Measurements from ENCODE around the gene FNDC3B.
A peak's percentile ranks its signal among the peaks of the same experiment; 100 is the strongest.

FNDC3B gene

GRCh38 chr3:172132159-172132586, 92.8 kb downstream of the FNDC3B start:
- TF ChIP-seq ZNF600 (tag by site-specific recombination; IDR thresholded peaks at IDR 0.05) (0 out of 2 replicates have a peak, but pooled peaks have one; percentile 49), ZNF341 (tag by site-specific recombination; IDR thresholded peaks at IDR 0.05; ENCODE audit: low read depth) (no peak)
- H3K9me3 ChIP-seq (ENCODE audit: control insufficient read depth, insufficient read depth, low read depth, low read length), result no peaks in the 10 kb centered on the region
- no peaks in the 10 kb centered on the region for H3K36me3 ChIP-seq (ENCODE audit: control insufficient read depth in 2 of 2, insufficient read depth in 1 of 2, low read length in 2 of 2)
- H3K4me1 ChIP-seq (ENCODE audit: control insufficient read depth, insufficient read depth, low read length), result peaks cover 5% of the 10 kb centered on the region
- CTCF ChIA-PET, result interaction anchor here (0.6 kb wide), 1 partner anchor 543 kb away, joined by 3 read pairs; no protein-coding TSS in a partner anchor
- POLR2A ChIA-PET, result no interaction called here
- no peak overlapping the region for H3K27ac ChIP-seq (ENCODE audit: extremely low read depth, low read depth, low read length)
- no peak overlapping the region for H3K4me3 ChIP-seq (ENCODE audit: low read depth, low read length)

GRCh38 chr3:172132721-172133311, 93.4 kb downstream of the FNDC3B start:
- TF ChIP-seq PRDM6 (tag by site-specific recombination; IDR thresholded peaks at IDR 0.05) (peak; percentile 75), PRDM1 (tag by site-specific recombination; IDR thresholded peaks at IDR 0.05) (peak; percentile 29; the same call in 1 of the 2 replicates), ZNF513 (tag by site-specific recombination; IDR thresholded peaks at IDR 0.05) (no peak), ZNF157 (tag by site-specific recombination; IDR thresholded peaks at IDR 0.05) (no peak), EGR2 (tag by site-specific recombination; IDR thresholded peaks at IDR 0.05; ENCODE audit: low read depth) (no peak)
- ChIA-PET CTCF (no interaction called here), POLR2A (no interaction called here)
- H3K27ac ChIP-seq (ENCODE audit: extremely low read depth, low read depth, low read length), result no peak overlapping the region
- H3K4me1 ChIP-seq (ENCODE audit: control insufficient read depth, insufficient read depth, low read length), result peaks cover 8% of the 10 kb centered on the region
- no peak overlapping the region for H3K4me3 ChIP-seq (ENCODE audit: low read depth, low read length)
- no peaks in the 10 kb centered on the region for H3K36me3 ChIP-seq (ENCODE audit: control insufficient read depth in 2 of 2, insufficient read depth in 1 of 2, low read length in 2 of 2)
- no peaks in the 10 kb centered on the region for H3K9me3 ChIP-seq (ENCODE audit: control insufficient read depth, insufficient read depth, low read depth, low read length)

GRCh38 chr3:172133838-172134237, 94.5 kb downstream of the FNDC3B start:
- ChIA-PET CTCF (no interaction called here), POLR2A (no interaction called here)
- Histone ChIP-seq H3K27ac (ENCODE audit: extremely low read depth, low read depth, low read length) (no peak overlapping the region), H3K36me3 (ENCODE audit: control insufficient read depth in 2 of 2, insufficient read depth in 1 of 2, low read length in 2 of 2) (no peaks in the 10 kb centered on the region), H3K9me3 (ENCODE audit: control insufficient read depth, insufficient read depth, low read depth, low read length) (no peaks in the 10 kb centered on the region), H3K4me3 (ENCODE audit: low read depth, low read length) (no peak overlapping the region), H3K4me1 (ENCODE audit: control insufficient read depth, insufficient read depth, low read length) (peaks cover 13% of the 10 kb centered on the region)
- TF ChIP-seq ZNF112 (tag by site-specific recombination; IDR thresholded peaks at IDR 0.05) (no peak), ZNF416 (tag by site-specific recombination; IDR thresholded peaks at IDR 0.05) (no peak), ZNF239 (tag by site-specific recombination; IDR thresholded peaks at IDR 0.05) (no peak), KLF9 (tag by site-specific recombination; IDR thresholded peaks at IDR 0.05; ENCODE audit: low read depth) (no peak), PRDM10 (tag by site-specific recombination; IDR thresholded peaks at IDR 0.05) (no peak), ZNF544 (tag by site-specific recombination; IDR thresholded peaks at IDR 0.05) (no peak), EGR2 (tag by site-specific recombination; IDR thresholded peaks at IDR 0.05; ENCODE audit: low read depth) (no peak)
